Astrocyte (in vitro differentiated cells and primary cell): ENCODE data around the gene LORICRIN.

Source experiments
- CTCF ChIP-seq: IDR thresholded peaks from 2 replicates; pipeline ENCODE4 v1.5.1; 2011; ENCODE audit warnings: low read depth, mild to moderate bottlenecking, inconsistent platforms, low read length, moderate library complexity; ENCODE audit not compliant: insufficient read depth
- EZH2 ChIP-seq: IDR thresholded peaks from 2 replicates; pipeline ENCODE4 v1.6.1; 2012; ENCODE audit warnings: mild to moderate bottlenecking, low read length, inconsistent platforms; ENCODE audit not compliant: insufficient read depth

DNA sequence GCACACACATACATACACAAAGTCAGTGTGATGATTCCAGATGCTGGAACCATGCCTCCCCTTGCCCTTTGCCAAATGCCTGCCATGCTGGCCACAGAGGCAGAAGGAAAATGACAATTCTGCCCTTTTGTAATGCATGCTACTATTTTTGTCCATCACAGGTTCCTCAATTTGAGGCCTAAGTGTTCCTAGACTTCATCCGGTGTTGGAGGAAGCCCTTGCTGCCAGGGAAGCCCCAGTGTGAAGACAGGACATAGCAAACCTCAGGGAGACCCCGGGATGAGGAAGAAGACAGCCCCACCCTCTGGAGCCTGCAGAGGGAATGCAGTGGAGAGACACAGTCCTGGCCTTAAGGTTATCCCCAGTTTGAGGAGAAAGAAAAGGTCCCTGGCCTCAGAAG lies 27.7 kb upstream of the LORICRIN start:
- TF ChIP-seq CTCF: no peak
- TF ChIP-seq EZH2: no peak
